Measurements from ENCODE around the gene LSS. TPM values are rescaled to one million over a fixed set of nuclear protein-coding genes. Genes with fewer than 3 reads are reported as not detected.

Gene LSS
- total and polyA plus RNA-seq, 2 donors (not counting 3 experiments of a cell fraction or from before 2014, with no cell fraction given) = 120 to 141 TPM

GRCh38 chr21:46139686-46140085 lies 88.9 kb downstream of the LSS start:
- TF ChIP-seq MYC (IDR thresholded peaks at IDR 0.05; ENCODE audit: low read depth, low read length) (no peak), FOS (IDR thresholded peaks at IDR 0.05; ENCODE audit: borderline replicate concordance, insufficient read depth, low read length) (no peak), MAX (IDR thresholded peaks at IDR 0.05; ENCODE audit: insufficient read depth, insufficient read length) (no peak), POLR2A (IDR thresholded peaks at IDR 0.05; ENCODE audit: low read depth, low read length) (no peak)
- TF ChIP-seq, protein P1, sequence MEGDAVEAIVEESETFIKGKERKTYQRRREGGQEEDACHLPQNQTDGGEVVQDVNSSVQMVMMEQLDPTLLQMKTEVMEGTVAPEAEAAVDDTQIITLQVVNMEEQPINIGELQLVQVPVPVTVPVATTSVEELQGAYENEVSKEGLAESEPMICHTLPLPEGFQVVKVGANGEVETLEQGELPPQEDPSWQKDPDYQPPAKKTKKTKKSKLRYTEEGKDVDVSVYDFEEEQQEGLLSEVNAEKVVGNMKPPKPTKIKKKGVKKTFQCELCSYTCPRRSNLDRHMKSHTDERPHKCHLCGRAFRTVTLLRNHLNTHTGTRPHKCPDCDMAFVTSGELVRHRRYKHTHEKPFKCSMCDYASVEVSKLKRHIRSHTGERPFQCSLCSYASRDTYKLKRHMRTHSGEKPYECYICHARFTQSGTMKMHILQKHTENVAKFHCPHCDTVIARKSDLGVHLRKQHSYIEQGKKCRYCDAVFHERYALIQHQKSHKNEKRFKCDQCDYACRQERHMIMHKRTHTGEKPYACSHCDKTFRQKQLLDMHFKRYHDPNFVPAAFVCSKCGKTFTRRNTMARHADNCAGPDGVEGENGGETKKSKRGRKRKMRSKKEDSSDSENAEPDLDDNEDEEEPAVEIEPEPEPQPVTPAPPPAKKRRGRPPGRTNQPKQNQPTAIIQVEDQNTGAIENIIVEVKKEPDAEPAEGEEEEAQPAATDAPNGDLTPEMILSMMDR (IDR thresholded peaks at IDR 0.05; ENCODE audit: extremely low read depth in 1 of 2, insufficient read depth in 1 of 2, low read depth in 1 of 2, low read length in 2 of 2) = no peak
- Histone ChIP-seq H3K36me3 (ENCODE audit: control insufficient read depth in 2 of 2, extremely low read depth in 1 of 2, insufficient read depth in 2 of 2, low read length in 2 of 2) (no peaks in the 10 kb centered on the region), H4K20me1 (replicated peaks; ENCODE audit: control insufficient read depth, extremely low read depth, insufficient read depth, low read length) (no peaks in the 10 kb centered on the region), H3K4me1 (ENCODE audit: control insufficient read depth, extremely low read depth, insufficient read depth, low read length) (peaks cover 3% of the 10 kb centered on the region), H3K9ac (replicated peaks; ENCODE audit: extremely low read depth, insufficient read depth, low read length) (no peak overlapping the region), H3K4me3 (replicated peaks in 1 of 3; ENCODE audit: insufficient read depth in 1 of 3, low read depth in 1 of 3, low read length in 3 of 3) (no peak overlapping the region), H3K27ac (ENCODE audit: insufficient read depth, low read depth, low read length) (no peak overlapping the region), H3K27me3 (ENCODE audit: control insufficient read depth in 2 of 2, insufficient read depth in 2 of 2, low read length in 2 of 2) (peaks cover 0 to 4% of the 10 kb centered on the region in 2 experiments), H3K9me3 (replicated peaks; ENCODE audit: control insufficient read depth, insufficient read depth, low read length) (no peaks in the 10 kb centered on the region), H3K79me2 (ENCODE audit: control insufficient read depth, insufficient read depth, low read length) (no peaks in the 10 kb centered on the region), H3K4me2 (ENCODE audit: insufficient read depth, low read length) (no peak overlapping the region), H2AFZ (ENCODE audit: low read depth, low read length) (no peak overlapping the region), H3K9me1 (replicated peaks; ENCODE audit: control insufficient read depth, extremely low read depth, insufficient read depth, low read length) (no peaks in the 10 kb centered on the region)
- intact Hi-C loops (cut with micrococcal nuclease) (loop anchor here (5.0 kb wide), 1 partner anchor 183 kb away; the partner anchor contains the start of genes C21orf58 and PCNT), dilution Hi-C loops (cut with MboI; ENCODE audit: extremely low pct_ligation_motif_present, low sequenced_read_pairs) (no loop called here)
- ChIA-PET CTCF (no interaction called here), POLR2A (no interaction called here)
- BruUV-seq (replicated peaks) = no TSS peak
- FAIRE-seq (no peak), DNase-seq (ENCODE audit: low read depth, low spot score) (no peak)

DNA sequence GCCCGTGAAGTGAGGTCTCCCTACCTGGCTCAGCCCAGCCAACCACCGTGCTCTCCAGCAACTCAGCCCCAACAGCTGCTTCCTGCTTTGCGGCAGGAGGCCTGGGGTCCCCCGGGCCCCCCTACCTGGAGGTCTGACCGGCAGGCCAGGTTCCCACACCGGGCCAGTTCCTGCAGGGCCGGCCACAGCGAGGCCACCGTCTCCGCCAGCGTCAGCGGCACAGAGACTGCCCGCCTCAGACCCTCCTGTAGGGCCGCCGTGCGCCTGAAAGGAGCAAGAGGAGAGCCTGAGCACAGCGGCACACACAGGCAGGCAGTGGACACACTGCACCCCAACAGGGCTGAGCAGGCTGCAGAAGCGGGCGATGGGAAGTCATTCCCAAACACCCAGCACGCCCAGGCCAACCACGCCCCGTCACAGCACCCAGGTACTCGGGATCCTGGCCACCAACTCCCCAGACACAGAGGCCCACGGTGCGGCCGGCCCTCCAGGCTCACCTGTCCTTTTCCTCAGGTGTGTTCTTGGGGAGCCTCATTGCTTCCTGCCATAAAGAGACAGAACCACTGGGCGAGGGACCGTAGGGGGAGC lies 90.1 kb downstream of the LSS start:
- POLR2A ChIA-PET = no interaction called here
- Histone ChIP-seq H3K4me3 (replicated peaks in 1 of 3; ENCODE audit: insufficient read depth in 1 of 3, low read depth in 1 of 3, low read length in 3 of 3) (no peak overlapping the region), H3K36me3 (ENCODE audit: control insufficient read depth in 2 of 2, extremely low read depth in 1 of 2, insufficient read depth in 2 of 2, low read length in 2 of 2) (no peaks in the 10 kb centered on the region), H3K79me2 (ENCODE audit: control insufficient read depth, insufficient read depth, low read length) (no peaks in the 10 kb centered on the region), H2AFZ (ENCODE audit: low read depth, low read length) (no peak overlapping the region), H3K9me1 (replicated peaks; ENCODE audit: control insufficient read depth, extremely low read depth, insufficient read depth, low read length) (no peaks in the 10 kb centered on the region), H3K9me3 (replicated peaks; ENCODE audit: control insufficient read depth, insufficient read depth, low read length) (no peaks in the 10 kb centered on the region), H3K27me3 (ENCODE audit: control insufficient read depth in 2 of 2, insufficient read depth in 2 of 2, low read length in 2 of 2) (peaks cover 0 to 4% of the 10 kb centered on the region in 2 experiments), H3K4me1 (ENCODE audit: control insufficient read depth, extremely low read depth, insufficient read depth, low read length) (no peaks in the 10 kb centered on the region), H3K4me2 (ENCODE audit: insufficient read depth, low read length) (no peak overlapping the region), H4K20me1 (replicated peaks; ENCODE audit: control insufficient read depth, extremely low read depth, insufficient read depth, low read length) (no peaks in the 10 kb centered on the region), H3K9ac (replicated peaks; ENCODE audit: extremely low read depth, insufficient read depth, low read length) (no peak overlapping the region), H3K27ac (ENCODE audit: insufficient read depth, low read depth, low read length) (no peak overlapping the region)
- dilution Hi-C loops (cut with MboI; ENCODE audit: extremely low pct_ligation_motif_present, low sequenced_read_pairs) (no loop called here), intact Hi-C loops (cut with micrococcal nuclease) (no loop called here)
- TF ChIP-seq, protein P1 (IDR thresholded peaks at IDR 0.05; ENCODE audit: extremely low read depth in 1 of 2, insufficient read depth in 1 of 2, low read depth in 1 of 2, low read length in 2 of 2) = no peak
- TF ChIP-seq EZH2 (IDR thresholded peaks at IDR 0.05; ENCODE audit: borderline replicate concordance, low read depth, low read length, severe bottlenecking) (no peak), POLR2A (IDR thresholded peaks at IDR 0.05; ENCODE audit: low read depth, low read length) (no peak), MYC (IDR thresholded peaks at IDR 0.05; ENCODE audit: low read depth, low read length) (no peak), MAX (IDR thresholded peaks at IDR 0.05; ENCODE audit: insufficient read depth, insufficient read length) (no peak), JUN (IDR thresholded peaks at IDR 0.05; ENCODE audit: borderline replicate concordance, insufficient read depth, insufficient read length, low read depth) (no peak), GATA2 (IDR thresholded peaks at IDR 0.05; ENCODE audit: insufficient read depth, insufficient read length, low read depth, low read length) (no peak), POLR2AphosphoS5 (IDR thresholded peaks at IDR 0.05; ENCODE audit: insufficient read depth, low read depth, low read length) (no peak), FOS (IDR thresholded peaks at IDR 0.05; ENCODE audit: borderline replicate concordance, insufficient read depth, low read length) (no peak)
- BruUV-seq (replicated peaks) = no TSS peak
- CTCF ChIA-PET = interaction anchor here (1.0 kb wide), 1 partner anchor 10 kb away, joined by 3 read pairs; no protein-coding TSS in a partner anchor
- FAIRE-seq = no peak
- no peak for DNase-seq (ENCODE audit: low read depth, low spot score)

Data from endothelial cell of umbilical vein (primary cell).